Activated CD8-positive, alpha-beta memory T cell treated with anti-CD3 and anti-CD28 coated beads, Interleukin-2, amount 50 U/mL, for 1 hour (primary cell): Measurements from ENCODE around the gene HPCAL1.
"Not testable (repeated sequence)": the region's sequence is repeated elsewhere in the genome, so short reads cannot be mapped to it uniquely, and the experiment has no call there.

ENCODE experiments used
- DNase-seq: peaks from one replicate; pipeline ENCODE4 v3.0.0-alpha.2; 2020; ENCODE audit errors: extremely low read depth

HPCAL1 gene

DNA sequence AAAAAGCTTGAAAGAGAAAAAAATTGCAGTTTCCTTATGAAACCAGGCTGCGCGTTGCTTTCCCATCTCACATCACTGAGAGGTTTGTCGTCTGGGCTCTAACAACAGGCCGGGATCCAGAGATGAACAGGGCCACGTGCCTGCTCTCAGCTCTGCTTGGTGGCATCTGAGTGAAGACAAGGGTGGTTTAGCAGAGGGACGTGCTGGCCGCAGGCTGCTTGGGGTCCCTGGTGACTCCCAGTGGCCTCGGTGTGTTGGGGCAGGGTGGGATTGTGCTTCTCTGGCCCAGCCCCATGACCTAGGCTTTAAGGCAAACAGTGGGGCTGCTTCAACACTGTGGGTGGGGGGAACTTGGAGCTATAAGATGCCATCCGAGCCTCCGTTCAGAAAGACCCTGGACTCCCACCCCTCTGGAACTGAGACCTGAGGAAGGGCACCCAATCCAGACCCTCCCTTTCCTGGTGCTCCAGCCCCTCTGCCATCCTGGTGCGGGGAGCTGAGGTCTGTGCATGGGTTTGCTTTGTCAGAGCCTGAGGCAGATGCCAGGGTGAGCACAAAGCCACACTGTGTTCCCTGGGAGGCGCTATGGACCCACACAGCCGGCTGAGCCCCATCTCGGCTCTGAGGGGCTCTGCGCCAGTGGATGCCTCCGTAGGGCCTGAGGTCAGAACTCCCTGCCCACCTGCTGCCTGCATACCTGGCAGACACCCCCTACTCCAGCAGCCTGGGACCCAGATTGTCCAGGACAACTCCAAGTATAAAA, 18.4 kb upstream of the HPCAL1 start:
- DNase-seq = no peak

DNA sequence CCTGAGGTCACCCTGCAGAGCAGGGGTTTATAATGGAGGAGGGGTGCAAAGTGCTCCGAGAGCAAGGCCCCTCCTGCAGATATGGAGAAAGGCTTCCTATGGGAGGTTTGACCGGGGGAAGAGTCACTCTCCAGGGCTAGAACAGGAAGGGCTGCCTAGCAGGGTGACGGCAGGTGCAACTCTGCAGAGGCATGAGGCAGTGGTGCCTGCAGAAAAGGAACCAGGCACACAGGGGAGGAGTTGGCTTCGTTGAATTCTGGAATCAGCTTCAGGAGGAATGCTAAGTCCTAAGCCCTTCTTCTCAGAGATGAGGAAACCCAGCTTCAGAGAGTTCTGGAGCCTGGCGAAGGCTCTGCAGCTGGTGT, 17.5 kb upstream of the HPCAL1 start:
- DNase-seq = no peak

DNA sequence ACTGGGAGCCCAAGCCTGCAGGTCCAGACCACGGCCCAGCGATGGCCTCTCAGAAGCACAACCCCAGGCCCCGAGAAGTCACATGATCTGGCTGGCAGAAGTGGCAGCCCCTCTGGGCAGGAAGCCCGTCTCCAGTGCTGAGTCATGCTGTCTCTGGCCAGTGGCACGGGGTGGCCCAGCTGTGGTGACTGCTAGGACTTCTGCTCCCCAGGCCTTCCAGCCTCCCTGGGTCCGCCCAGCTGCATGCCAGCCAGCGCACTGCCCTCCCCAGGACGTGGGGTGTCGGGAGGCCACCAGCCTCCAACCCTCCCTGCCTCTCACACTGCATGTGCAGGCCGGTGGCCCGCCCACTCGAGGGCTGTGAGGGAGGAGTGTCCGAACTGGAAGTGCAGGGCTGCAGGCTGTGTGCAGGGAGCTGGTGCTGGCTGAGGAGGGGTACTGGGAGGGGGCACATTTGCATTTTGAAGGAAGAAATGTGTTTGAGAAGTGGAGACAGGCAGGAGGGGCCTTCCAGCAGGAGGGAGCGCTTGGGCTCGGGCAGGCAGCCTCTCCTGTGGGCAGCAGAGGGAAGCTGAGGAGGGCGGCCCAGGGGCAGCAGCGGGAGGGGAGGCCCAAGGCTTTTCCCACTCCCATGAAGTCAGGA, 17.0 kb upstream of the HPCAL1 start:
- DNase-seq = no peak

DNA sequence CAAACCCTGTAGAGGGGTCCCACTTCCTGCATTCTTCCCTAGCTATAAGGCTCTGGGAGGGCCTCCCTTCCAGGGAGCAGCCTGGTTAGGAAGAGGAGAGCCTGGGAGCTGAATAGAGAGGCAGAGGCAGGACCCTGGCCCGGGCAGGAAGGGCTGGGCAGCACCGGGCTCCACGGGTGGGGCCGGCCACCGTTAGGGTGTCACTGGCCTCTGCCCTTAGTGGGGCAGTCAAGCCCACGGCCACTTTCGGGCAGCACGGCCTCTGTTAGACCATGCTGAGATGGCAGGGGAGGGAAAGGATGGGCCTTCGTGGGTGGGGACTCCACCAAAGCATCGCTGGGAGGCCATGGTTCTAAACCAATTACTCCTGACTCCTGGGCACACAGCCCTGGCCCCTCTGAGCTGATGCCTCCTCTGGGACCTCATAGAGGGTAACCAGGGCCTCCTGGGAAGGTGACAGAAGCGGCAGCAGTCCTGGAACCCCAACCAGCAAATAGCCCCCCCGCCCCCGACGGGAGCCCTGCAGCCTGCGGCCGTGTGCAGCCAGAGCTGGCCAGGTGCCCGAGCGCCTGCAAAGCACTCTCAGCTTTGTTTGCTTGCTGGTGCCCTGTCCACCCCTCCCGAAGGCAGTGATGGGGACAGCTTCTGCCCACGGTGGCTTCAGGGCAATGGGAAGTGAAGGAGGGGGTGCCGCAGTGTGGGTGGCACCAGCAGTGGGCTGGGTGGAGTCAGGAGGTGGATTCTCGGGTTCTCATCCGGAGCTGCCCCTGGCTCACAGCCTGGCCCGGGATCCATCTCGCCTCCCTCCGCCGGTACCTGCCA, 16.3 kb upstream of the HPCAL1 start:
- DNase-seq = no peak

DNA sequence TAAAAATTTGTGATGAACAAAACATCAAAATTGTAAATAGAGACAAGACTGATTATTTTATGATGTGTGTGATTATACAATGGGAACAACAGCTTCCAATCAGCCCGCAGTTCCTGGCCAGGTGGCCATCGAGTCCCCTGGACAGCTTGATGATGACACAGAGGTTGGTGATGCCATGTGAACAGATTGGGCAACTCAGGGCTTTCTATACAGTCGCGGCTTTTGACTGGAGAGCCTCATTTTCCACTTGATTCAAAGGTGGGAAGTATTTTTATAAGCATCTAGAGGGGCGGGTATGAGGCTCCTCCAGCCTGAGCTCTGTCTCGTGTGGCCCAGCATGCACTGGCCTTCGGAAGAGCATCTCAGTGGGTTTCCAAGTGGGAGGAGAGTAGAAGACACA, 14.9 kb upstream of the HPCAL1 start:
- DNase-seq = no peak

DNA sequence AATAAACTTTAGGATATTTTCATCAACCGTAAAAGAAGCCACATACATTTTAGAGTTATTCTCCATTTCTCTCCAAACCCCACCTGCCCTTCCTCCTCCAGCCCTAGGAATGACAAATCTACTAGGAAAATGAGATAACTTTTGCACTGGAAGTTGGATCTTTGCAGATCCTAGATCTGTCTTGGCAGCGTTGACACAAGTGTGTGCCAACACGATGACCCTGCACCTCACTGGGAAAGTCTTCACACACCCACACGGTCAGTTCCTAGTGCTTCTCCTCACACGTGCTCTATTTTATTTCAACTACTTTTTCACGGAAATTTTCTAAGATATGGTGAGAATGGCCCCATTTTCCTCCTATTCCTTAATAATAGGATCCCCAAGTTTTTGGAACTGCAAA, 14.1 kb upstream of the HPCAL1 start:
- DNase-seq = no peak

DNA sequence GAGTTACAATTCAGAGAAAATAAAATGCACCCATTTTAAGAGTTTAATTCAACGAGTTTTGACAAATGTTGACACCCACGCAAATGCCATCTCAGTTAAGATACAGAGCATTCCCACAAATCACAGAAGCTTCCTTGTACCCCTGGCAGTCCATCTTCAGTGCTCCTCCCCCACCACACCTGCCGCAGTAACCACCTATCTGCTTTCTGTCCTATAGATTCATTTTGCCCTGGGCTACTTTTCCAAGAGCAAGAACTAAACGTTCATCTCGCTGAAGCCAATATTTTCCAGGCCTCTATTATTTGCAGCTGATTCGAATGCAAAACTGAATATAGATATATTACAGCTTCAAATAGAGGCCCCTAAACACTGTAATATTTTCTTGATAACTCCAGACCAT, 13.4 kb upstream of the HPCAL1 start:
- DNase-seq = no peak

DNA sequence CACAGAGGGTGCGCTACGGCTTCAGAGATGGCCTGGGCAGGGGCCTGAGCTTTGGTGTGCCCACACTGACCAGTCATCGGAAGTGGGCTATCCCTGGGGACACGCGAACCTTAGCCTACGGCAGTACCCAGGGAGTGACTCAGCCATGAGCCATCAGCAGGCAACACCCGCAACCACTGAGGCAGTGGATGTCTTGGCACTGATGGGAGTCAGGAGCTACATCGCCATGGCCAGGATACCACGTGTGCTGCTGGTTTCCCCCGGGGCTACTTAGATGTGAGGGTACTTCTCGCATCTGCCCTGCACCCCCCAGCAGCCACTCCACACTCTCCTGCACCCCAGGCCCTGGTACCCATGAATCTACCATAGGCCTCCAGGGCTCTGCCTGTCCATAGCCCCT, 12.8 kb upstream of the HPCAL1 start:
- no peak for DNase-seq

DNA sequence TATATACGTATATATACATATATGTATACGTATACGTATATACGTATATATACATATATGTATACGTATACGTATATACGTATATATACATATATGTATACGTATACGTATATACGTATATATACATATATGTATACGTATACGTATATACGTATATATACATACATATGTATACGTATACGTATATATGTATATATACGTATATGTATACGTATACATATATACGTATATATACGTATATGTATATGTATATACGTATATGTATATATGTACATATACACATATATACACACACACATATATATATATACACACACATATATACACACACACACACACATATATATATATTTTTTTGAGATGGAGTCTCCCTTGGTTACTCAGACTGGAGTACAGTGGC, 11.3 kb upstream of the HPCAL1 start:
- DNase-seq = not testable (repeated sequence)

DNA sequence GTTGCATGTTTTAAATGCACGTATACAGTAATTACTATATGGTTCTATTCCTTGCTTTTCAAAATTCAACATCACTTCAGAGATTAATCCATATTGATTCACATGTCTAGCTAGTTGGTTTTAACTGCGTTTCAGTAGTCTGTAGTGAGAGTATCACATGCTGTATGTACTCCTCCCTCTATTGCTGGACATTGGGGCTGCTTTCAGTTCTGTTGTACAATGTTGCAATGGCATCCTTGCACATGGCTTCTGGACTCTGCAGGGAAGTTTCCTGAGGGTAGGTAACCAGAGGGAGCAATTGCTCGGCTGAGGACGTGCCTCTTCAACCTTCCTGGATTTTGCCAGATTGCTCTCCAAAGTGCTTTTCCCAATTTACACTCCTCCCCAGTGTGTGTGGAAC, 10.7 kb upstream of the HPCAL1 start:
- no peak for DNase-seq

DNA sequence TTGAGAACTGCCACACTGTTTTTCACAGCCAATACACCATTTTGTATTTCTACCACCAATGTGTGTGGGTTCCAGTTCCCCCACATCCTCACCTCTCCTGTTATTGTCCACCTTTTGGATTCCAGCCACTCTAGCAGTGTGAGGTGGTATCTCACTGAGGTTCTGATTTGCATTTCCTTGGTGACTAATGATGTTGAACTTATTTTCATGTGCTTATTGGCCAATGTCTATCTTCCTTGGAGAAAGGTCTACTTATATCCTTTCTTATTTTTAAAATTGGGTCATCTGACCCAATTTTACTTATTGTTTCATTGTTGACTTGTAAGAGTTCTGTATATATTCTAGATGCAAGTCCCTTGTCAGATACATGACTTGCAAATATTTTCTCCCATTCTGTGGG, 9.1 kb upstream of the HPCAL1 start:
- DNase-seq = no peak

DNA sequence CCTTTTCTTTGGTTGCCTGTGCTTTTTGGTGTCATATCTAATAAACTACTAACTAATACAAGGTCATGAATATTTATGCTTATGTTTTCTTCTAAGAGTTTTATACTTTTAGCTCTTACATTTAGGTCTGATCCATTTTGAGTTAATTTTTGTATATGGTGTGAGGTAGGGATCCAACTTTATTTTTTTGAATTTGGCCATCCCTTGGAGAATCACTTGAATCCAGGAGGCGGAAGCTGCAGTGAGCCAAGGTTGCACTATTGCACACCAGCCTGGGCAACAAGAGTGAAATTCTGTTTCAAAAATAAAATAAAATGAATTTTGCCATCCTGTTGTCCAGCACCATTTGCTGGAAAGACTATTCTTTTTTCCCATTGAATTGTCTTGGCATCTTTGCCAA, 8.6 kb upstream of the HPCAL1 start:
- DNase-seq = no peak

DNA sequence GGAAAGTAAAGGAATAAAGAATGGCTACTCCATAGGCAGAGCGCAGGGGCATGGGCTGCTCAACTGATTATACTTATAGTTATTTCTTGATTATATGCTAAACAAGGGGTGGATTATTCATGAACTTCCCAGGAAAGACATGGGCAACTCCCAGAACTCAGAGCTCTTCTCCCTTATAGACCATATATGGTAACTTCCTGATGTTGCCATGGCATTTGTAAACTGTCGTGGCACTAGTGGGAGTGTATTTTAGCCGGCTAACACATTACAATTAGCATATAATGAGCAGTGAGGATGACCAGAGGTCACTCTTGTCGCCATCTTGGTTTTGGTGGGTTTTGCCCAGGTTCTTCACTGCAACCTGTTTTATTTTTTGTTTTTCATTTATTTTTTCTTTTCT, 7.1 kb upstream of the HPCAL1 start:
- DNase-seq = not testable (repeated sequence)

DNA sequence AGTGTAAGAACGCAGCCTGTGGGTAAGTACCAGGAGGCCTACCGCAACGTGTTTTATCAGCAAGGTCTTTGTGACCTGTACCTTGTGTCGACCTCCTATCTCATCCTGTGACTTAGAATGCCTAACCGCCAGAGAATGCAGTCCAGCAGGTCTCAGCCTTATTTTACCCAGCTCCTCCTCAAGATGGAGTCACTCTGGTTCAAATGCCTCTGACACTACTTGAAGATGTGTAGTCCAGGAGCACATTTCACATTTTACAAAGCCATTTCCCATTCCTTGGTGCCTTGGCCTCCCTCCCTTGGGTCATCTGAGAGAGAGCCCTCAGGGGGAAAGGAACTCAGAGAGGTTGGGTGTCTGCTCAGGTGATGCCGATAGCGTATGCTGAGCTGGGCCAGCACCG, 6.6 kb upstream of the HPCAL1 start:
- DNase-seq = no peak

DNA sequence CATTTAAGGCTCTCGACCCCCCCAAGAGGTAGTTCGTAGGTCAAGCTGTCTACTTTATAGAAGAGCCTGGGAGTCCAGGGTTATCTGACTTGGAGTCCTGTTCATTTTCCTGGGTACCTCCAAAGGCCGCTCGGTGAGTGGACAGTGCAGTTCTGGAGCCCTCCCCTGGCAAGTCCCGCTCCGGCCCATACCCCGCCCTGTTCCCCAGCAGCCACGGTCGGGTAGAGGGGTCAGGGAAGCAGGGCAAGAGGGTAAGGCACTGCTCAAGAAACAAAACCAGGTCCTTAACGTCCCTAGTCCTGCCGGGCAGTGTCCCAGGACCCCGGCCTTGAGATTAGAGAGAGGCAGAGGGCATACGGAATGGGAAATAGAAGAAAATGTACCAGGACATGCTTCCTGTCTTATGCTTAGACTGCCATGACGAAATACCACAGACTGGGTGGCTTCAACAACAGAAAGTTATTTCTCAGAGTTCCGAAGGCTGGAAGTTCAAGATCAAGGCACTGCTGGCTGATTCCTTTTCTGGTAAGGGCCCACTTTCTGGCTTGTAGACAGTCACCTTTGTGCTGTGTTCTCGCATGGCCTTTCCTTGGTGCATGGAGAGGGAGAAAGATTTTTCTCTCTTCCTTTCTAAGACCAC, 5.4 kb upstream of the HPCAL1 start:
- no peak for DNase-seq

DNA sequence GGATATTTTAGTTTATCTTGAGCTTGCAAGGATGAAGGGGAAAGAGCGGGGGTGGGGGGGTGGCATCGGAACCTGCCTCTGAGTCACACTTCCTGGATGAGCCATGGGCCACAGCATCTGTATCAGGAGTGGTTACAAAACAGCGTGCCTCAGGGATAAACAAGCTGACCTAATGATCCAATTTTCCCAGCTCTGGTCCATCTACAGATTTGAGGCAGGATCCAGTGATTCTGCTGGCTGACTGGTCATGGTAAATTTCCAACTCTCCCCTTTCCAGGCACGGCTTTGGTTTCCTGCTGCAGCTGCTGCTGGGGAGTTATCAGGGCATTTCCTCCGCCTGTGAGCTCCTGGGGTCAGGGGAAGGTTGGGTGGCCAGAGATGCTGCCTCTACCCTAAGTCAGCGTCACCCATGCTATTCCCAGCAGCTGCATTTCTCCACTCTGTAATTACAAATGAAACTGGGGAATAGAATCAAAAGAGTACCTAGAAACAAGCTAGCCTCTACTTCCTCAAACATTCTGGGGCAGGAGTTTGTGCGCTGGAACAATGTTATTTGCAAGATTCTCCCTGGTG, 4.7 kb upstream of the HPCAL1 start:
- no peak for DNase-seq

DNA sequence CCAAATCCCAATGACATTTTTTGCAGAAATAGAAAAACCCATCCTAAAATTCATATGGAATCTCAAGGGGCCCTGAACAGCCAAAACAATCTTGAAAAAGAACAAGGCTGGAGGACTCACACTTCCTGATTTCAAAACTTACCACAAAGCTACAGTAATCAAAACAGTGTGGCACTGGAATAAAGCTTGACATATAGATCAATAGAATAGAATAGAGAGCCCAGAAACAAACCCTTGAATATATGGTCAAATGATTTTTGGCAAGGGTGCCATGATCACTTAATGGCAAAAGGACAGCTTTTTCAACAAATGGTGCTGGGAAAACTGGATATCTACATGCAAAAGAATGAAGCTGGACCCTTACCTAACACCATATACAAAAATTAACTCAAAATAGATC, 3.9 kb upstream of the HPCAL1 start:
- not testable (repeated sequence) for DNase-seq

DNA sequence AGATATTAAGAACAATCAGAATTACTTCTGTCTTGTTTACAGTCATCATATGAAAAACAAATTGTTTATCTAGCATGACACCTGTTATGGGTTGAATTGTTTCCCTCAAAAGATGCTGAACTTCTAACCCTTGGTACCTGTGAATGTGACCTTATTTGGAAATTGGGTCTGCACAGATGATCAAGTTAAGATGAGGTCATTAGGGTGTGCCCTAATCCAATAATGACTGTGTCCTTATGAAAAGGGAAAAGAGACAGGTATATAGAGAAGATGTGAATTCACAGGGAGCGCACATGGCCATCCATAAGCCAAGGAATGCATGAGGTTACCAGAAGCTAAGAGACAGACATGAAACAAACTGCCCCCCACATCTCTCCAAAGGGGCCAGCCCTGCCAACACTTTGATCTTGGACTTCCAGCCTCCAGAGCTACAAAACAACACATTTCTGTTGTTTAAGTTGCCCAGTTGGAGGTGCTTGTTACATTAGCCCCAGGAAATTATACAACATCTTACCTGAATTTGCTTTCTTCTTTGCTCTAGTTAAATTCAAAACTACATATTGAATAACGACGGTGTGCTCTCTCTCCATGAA, 2.3 kb upstream of the HPCAL1 start:
- DNase-seq = no peak

DNA sequence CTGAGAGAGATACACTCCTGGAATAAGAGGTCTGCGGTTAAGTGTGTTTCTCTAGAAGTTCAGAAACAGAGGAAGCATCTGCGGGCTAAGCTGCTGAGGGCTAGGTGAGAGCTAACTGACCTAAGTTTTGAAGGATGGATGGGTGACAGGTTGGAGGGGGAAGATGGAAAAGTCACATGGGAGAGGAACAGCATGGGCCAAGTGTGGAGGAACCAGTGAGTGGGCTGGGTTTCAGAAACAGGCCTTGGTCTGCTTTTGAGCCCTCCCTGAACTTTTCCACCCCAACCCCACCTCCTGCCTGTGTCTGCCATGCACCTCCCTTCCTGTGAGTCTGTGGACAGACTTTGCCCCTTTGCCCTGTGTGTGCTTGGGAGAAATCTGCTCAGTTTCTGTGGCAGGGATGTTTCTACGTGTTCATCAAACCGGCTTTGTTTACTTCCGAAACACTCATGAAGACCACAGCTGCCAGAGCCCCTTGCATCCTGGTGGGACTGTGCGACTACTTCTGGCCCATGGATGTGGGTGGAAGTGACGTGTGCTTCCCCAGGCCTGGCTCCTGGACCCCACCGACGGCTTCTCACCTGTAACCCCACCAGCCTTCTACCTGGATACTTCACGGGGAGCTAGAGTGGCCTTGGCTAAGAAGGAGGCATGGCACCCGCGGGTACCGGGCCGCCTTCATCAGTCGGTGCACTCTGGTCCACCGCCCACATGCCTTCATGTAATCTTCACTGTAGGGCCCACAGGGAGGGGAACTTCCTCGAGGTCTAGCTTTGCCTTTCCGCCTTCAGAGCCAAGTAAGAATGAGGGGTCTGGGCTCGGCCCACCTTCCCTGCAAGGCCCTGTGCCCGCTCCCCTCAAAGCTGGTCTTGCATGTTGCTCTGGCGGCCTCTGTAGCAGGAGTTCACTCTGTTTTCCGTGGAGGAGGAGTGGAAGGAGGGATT, 1.4 kb upstream of the HPCAL1 start:
- no peak for DNase-seq

DNA sequence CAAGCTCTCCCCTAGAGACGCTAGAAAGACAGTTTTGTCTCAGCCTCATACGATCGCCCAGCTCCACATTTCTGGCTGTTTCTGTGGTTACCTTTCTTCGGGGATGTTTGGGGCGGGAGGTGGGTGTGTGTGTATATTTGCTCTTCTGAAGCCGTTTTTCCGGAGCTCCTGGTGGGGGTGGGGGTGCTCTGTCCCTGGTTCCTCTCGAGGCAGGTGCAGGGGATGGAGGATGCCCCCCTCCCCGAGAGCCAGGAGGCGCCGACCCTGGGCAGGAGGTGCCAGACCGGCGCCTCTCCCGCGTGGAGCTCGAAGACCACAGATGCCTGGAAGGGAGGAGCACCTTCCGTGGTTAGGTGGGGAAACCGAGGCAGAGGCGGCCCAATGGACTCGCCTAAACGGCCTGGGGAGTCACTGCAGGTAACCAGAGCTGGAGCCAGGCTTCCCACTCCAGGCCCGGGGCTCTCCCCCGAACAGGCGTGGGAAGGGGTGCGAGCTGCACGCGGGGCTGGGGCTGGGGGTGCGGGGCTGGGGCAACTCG, 694 bp upstream of the HPCAL1 start:
- DNase-seq = no peak
